Stimulated activated CD4-positive, alpha-beta T cell treated with anti-CD3 and anti-CD28 coated beads, Interleukin-4, amount 100 ng/mL, for 4 hours (primary cell): ENCODE results near the gene NAPB.

ENCODE experiments used
- DNase-seq, 2 experiments: peaks; one replicate each; pipeline ENCODE4 v3.0.0-alpha.2; 2020

The NAPB gene

DNA sequence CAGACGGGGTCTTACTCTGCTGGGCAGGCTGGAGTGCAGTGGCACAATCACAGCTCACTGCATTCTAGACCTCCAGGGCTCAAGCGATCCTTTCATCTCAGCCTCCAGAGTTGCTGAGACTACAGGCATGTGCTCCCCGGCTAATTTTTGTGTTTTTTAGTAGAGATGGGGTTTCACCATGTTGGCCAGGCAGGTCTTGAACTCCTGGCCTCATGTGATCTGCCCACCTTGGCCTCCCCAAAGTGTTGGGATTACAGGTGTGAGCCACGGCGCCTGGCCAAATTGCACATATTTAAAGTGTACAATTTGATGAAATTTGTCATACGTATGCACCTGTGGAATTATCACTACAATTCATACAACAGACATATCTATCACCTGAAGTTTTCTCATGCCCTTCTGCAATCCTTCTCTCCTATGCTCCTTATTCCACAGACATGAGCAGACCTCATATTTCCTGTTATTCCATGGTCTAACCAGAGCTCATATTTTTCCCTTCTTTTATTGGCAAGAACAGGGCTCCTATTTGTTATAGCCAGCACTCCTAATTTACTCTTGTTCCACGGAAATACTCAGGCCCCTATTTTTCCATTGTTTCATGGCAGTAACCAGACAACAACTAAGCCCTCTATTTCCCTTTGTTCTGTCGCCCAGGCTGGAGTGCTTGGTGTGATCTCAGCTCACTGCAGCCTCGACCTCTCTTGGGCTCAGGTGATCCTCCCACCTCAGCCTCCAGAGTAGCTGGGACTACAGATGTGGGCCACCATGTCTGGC, 16.0 kb upstream of the NAPB start:
- DNase-seq = no peak

DNA sequence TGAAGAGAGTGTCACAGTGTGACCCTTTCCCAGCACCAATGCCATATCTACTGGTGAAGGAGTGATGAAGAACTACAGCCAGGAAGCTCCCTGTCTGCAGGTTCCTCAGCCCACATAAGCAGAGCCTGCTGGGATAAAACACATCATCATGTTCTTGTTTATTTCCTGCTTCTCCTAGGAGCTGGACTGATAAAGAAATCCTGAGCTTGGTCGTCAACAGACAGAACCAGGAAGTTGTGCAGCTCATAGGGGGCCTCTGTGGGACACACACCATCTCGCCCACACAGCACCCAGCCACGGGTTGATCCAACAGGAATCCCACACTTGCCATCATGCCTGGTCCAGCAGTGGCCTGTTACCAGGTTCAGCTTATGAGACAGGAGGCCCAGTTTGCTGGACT, 15.4 kb upstream of the NAPB start:
- DNase-seq = no peak

DNA sequence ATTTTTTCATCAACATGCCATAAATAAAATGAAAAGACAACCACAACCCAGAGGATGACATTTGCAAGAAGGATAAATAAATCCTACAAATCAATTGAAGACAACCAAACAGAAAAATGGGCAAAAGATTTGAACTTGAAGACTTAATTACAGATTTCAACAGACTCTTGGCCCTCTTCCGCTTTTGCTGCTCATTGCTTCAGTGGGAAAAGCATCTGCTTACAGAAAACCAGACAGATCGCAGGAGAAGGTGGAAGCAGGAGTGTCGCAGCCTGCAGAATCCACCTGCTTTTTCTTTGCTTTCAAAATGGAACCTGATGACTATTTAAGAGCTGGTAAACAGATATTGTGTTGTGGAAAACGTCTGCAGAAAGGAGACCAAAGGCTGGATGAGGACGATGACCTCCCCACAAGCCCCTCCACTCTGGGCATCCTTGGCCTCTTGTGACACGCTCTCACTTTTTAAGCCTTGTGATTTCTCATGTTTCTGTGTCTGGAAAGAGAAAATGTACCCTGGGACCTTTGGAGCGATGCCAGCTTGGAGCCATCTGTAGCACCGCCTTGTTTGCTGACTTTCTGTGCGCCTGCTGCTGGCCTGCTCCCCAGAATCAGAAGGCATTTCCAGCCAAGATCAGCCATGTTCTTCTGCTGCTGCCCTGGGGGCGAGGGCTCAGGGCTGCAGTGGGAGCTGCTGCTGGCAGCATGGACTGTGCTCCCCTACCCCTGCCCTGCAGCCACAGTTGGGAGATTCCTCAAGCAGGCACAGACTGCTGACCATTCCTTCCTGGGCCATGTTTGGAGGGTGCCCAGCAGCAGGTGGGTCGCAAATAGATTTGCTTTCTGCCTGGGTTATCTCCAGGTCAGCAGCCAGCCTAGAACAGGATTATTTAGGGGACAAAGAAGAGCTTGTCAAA, 14.6 kb upstream of the NAPB start:
- no peak for DNase-seq

- no peak for DNase-seq
Measured at GRCh38 chr20:23434521-23435313, 13.4 kb upstream of the NAPB start.

DNA sequence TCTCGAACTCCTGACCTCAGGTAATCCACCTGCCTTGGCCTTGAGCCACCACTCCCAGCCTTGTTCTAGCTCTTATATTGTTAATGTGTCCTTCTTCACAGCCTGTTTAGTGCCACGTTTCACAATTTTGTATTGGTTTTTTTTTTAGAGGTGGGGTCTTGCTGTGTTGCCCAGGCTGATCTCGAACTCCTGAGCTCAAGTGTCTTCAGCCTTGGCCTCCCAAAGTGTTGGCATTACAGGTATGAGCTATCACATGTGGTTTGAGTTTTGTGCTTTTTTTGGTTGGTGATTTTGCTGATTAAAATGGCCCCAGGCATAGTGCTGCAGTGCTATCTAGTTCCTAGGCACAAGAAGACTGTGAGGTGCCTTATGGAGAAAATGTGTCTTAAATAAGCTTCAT, 12.3 kb upstream of the NAPB start:
- no peak for DNase-seq

DNA sequence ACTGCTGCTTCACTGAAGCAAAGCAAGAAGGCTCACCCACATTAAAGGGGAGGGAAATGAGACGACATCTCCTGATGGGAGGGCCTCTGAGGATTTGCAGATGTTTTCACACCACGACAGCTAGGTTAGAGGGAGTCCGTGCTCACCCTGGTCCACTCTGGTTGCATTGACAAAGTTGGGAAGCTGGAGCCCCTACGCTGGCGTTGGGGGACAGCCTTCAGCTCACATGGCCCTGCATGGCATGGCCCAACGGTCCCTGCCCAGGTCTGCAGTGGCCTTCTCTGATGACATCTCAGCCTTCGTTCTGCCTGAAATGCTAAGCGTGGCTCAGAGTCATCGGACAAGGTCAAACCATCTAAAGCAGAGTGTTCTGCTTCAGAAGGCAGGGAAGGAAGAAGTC, 3.8 kb upstream of the NAPB start:
- no peak for DNase-seq

DNA sequence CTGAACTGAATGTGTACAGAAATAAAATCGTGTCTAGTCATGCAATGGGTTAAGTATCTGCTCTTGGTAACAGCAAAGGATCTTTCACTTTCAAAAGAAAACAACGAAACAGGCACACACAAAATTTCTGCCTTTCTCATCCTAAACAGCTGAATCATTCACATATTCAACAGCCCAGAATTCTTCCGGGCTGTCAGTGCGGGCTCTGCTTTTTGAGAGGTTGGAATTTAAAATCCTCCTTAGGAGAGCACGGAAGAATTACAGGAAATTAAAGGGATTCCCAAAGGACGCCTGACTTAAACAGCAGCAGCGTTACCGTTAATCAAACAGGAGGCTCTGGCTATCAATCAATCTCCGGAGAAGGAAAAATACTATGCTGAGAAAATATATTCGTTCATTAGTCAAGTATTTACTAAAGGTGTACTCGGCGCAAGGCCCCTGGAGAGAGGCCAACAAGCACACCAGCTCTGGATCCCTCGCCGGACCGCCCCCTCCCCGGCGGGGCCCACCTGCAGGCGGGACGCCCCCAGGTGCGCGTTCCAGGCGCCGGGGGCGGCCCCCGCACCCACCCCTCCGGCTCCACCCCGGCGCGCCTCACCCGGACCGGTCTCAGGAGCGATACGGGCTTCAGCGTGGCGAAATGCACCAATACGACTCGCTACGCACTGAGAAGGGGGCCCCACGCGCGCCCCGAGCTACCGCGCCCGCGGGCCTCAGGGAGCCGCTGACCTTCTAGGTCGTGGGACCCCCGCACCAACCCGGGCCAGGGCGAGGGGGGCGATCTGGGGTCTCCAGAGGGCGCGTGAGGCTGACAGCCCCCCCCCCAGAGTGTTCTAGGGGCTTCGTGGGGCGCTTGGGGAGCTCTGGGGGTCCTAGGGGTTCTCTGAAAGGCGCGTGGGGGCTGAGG, 1.0 kb downstream of the NAPB start:
- peak; percentile 56 to 58 for DNase-seq

GRCh38 chr20:23419657-23419994, 1.7 kb downstream of the NAPB start:
- DNase-seq = no peak

GRCh38 chr20:23417861-23418260, 3.4 kb downstream of the NAPB start:
- DNase-seq = no peak

GRCh38 chr20:23415959-23416583, 5.2 kb downstream of the NAPB start:
- no peak for DNase-seq

DNA sequence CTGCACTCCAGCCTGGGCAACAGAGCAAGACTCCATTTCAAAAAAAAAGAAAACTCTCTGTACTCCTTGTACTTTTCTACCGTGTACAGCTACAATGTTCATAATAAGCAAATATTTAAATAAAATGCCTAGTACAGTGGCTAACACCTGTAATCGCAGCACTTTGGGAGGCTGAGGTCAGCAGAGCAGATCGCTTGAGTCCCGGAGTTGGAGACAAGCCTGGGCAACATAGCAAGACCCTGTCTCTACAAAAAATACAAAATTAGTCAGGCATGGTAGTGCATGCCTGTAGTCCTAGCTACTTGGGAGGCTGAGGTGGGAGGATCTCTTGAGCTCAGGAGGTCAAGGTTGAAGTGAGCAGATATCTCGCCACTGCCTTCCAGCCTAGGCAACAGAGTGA, 5.7 kb downstream of the NAPB start:
- no peak for DNase-seq

GRCh38 chr20:23414526-23415188, 6.6 kb downstream of the NAPB start:
- DNase-seq = no peak

- no peak for DNase-seq
Measured at GRCh38 chr20:23413862-23414422, 7.3 kb downstream of the NAPB start.

- no peak for DNase-seq
Measured at GRCh38 chr20:23412026-23412425, 9.3 kb downstream of the NAPB start.

DNA sequence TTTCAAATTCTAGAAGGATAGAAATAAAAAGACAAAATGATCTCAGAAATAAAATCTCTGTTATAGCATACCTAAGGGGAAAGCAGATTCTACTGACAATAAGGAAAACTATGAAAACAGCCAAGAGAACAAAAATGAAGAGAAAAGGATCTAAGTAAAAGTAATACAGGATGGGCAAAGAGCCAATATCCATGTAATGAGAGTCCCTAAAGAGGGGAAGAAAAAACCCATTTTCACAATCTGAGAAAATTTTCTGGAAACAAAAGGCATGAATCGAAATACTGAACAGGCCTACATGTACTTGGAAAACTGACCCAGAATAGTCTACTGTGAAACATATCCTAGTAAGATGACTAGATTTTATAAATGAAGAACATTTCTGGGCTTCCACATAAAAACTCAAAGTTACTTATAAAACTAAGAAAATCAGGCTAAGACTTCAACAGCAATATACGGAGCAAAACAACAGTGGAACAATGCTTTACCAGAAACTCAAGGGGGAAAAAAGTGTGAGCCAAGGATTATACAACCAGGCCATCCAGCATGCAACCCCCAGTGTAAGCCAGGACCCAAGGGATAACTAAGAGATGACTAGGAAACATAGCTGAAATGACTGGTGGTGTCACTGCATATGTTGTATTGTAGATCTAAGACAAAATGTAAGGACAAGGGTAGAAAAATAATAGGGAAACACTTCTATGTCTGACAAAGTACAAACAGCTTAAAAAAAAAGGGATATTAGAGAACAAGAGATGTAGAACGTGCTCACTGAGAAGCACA, 10.2 kb downstream of the NAPB start:
- no peak for DNase-seq

- no peak for DNase-seq
Measured at GRCh38 chr20:23409800-23410199, 11.5 kb downstream of the NAPB start.

DNA sequence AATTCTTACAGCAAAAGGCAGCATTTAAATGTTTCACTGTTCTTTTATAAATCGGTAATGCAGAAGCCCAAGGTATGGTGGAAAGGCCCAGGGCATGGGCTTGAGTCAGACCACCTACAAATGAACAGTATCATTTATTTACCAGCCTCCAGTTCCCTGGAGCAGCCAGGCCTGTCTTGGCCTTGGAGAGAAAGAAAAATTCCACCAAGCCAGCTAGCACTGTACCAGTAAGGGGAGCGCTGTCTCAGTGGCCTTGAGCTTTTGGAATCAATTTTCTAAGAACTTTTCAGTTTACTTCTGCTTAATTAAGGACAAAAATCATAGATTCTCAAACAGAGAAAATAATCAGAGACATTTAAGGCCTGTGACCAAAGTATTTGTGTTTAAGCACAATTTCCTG, 12.3 kb downstream of the NAPB start:
- no peak for DNase-seq

- no peak for DNase-seq
Measured at GRCh38 chr20:23407781-23408464, 13.4 kb downstream of the NAPB start.

DNA sequence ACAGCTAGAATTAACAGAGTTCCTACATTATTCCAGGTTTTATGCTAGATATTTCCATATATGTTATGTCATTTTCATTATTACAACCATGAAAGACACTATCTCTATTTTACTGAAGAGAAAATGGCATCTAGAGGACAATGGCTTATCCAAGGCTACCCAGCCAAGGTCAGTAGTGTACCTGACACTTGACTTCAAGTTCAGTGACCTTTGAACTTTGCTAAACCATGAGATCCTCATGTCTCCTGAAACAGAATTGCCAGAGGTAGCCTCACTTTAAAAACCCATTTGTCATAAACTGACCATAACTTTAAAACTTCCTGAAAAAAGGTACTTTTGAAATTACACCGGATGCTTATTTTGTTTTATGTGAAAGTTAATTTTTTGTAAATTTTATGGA, 14.4 kb downstream of the NAPB start:
- no peak for DNase-seq

DNA sequence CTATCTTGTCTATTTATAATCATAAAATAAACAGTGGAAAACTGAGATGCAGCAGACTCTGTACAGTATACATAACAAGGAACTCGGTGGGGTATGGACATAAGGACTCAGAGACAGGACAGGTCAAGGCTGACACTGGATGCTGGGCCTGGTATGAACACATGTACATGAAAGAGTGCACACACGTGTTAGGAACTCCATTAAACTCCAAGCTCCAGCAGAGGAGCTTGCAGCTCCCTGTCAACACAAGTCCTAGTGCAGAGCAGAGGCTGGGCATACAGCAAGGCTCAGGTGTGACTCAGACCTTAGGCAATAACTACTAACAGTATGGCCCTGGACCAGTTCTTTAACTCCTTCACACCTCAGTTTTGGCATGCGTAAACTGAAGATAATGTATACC, 17.1 kb downstream of the NAPB start:
- DNase-seq = no peak
